ENCODE results near the gene DNAI2.

Gene DNAI2

GRCh38 chr17:74360899-74361229 lies 86.8 kb downstream of the DNAI2 start:
- Histone ChIP-seq H3K27me3 (ENCODE audit: insufficient read depth, low read length) (no peaks in the 10 kb centered on the region), H2AFZ (ENCODE audit: low read depth, low read length) (peak overlapping the region; percentile 38), H3K4me1 (ENCODE audit: insufficient read depth, low read length) (peaks cover 26% of the 10 kb centered on the region), H3K4me3 (ENCODE audit: low read length) (peak overlapping the region; percentile 43), H3K36me3 (ENCODE audit: insufficient read depth, low read length) (peaks cover 8% of the 10 kb centered on the region), H3K9me3 (ENCODE audit: low read length) (no peaks in the 10 kb centered on the region)

DNA sequence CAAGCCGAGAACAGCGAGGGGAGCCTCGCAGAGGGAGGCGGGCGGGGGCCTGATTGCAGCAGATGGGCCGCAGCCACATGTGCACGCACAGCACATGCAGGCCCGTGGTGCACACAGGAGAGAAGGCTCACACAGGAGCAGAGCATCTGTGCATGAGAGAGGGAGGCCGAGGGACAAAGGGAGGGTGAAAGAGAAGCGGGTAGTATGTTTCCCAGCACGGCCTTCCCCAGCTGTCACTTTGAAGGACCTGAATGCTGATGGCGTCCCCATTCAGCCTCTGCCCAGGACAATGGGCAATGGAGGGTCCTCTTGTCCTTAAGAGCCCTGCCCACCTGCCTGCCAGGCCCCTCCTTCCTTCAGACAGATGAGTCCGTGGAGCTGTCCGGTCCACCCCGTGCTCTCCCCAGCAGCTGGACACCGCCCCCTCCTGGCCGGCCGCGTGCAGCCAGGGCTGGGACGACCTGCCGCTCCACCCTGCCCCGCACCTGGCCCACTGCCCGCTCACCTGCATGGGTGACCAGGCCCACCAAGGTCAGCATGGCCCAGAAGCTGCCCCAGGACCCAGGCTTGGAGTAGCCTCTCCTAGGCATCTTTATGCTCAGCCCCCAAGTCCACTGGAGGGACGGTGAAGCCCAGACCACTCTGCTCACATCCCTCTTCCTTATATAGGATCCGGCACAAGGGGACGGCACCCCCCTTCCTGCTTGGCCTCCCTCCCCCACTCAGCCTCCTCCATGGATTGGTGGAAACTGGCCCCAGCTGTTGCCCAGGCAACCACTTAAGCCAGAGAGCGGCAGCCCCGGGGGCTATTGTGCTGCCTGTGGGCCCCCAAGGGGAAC lies 87.4 kb downstream of the DNAI2 start, which contains the start of gene BTBD17:
Gene BTBD17, minus strand, starts transcription at position 639 of the 839 bp plus-strand sequence. Its CDS starts 49 bp downstream, at position 590.
- H2AFZ ChIP-seq (ENCODE audit: low read depth, low read length), result peak within 1 kb of the TSS; percentile 38
- H3K4me3 ChIP-seq (ENCODE audit: low read length), result peak within 1 kb of the TSS; percentile 43
- peaks cover 5% of the 10 kb centered on the region for H3K36me3 ChIP-seq (ENCODE audit: insufficient read depth, low read length)
- H3K27me3 ChIP-seq (ENCODE audit: insufficient read depth, low read length), result no peaks in the 10 kb centered on the region
- no peaks in the 10 kb centered on the region for H3K9me3 ChIP-seq (ENCODE audit: low read length)
- H3K4me1 ChIP-seq (ENCODE audit: insufficient read depth, low read length), result peaks cover 26% of the 10 kb centered on the region

DNA sequence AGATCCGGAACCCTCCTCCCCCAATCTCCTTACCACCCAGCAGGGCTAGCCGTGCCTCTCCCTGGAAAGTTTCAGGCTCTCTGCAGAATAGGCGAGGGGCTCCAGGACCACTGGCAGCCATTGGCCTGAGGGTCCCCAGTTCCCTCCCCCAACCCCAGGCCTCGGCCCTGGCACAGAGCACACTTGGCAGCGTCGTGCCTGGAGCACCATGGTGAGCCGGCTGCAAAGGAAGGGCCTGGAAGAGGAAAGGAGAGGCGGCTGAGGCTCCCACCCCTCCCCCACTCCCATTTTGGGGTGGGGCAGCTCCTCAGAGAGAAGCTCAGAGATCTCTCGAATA lies 88.0 kb downstream of the DNAI2 start:
- H3K4me3 ChIP-seq (ENCODE audit: low read length), result peak overlapping the region; percentile 43
- peak overlapping the region; percentile 13 for H2AFZ ChIP-seq (ENCODE audit: low read depth, low read length)
- H3K4me1 ChIP-seq (ENCODE audit: insufficient read depth, low read length), result peaks cover 26% of the 10 kb centered on the region
- no peaks in the 10 kb centered on the region for H3K9me3 ChIP-seq (ENCODE audit: low read length)
- no peaks in the 10 kb centered on the region for H3K27me3 ChIP-seq (ENCODE audit: insufficient read depth, low read length)
- peaks cover 3% of the 10 kb centered on the region for H3K36me3 ChIP-seq (ENCODE audit: insufficient read depth, low read length)

GRCh38 chr17:74362810-74363498 lies 88.9 kb downstream of the DNAI2 start:
- no peaks in the 10 kb centered on the region for H3K27me3 ChIP-seq (ENCODE audit: insufficient read depth, low read length)
- no peaks in the 10 kb centered on the region for H3K9me3 ChIP-seq (ENCODE audit: low read length)
- H3K4me1 ChIP-seq (ENCODE audit: insufficient read depth, low read length), result peaks cover 26% of the 10 kb centered on the region
- no peaks in the 10 kb centered on the region for H3K36me3 ChIP-seq (ENCODE audit: insufficient read depth, low read length)
- no peak overlapping the region for H3K4me3 ChIP-seq (ENCODE audit: low read length)
- H2AFZ ChIP-seq (ENCODE audit: low read depth, low read length), result no peak overlapping the region
